K562 (cell line): ENCODE results near the gene NFE2. TPM values are rescaled to one million over a fixed set of nuclear protein-coding genes. Genes with fewer than 3 reads are reported as not detected.
"Not testable (repeated sequence)": the region's sequence is repeated elsewhere in the genome, so short reads cannot be mapped to it uniquely, and the experiment has no call there.

Experiments
- ATAC-seq: fragments of 200-7000 bp; cut with Tn5 transposase; 3 replicates; pipeline ENCODE4 v1.9.1; 2020; ENCODE audit warnings: moderate library complexity
- BruUV-seq: library from RNA; stranded (reverse); fragments of 400-500 nt; replicated peaks from 2 replicates; lab custom pipeline; 2021; lab: Mats Ljungman, UMichigan
- CTCF ChIA-PET: fragments of 300-600 bp; formaldehyde crosslinking; extraction: SDS; loops from one replicate; lab custom pipeline; 2021; ENCODE audit warnings: low intra/inter-chr PET ratio; lab: Yijun Ruan, JAX
- POLR2A ChIA-PET: fragments of 300-600, 350-650 bp; sonication (Branson Sonifier 250); formaldehyde crosslinking; extraction: SDS; loops from one replicate; lab custom pipeline; 2021; ENCODE audit warnings: antibody characterized with exemption, inconsistent platforms; lab: Yijun Ruan, JAX
- DNase-seq, 4 experiments: peaks; one replicate each; pipeline versions ENCODE4 v3.0.0 to v3.0.0-alpha.2; 2011 to 2018; ENCODE audit warnings: low spot score in 3 of 4, mixed read lengths in 3 of 4; ENCODE audit errors: extremely low read depth in 1 of 4
- FAIRE-seq: peaks from 2 replicates; lab custom pipeline; 2011; peaks lifted over from hg19 to GRCh38; lab: Jason Lieb, UNC
- H2AFZ ChIP-seq: 2 replicates; pipeline ENCODE4 v1.6.0; 2011; ENCODE audit warnings: low read depth, low read length, control low read depth, inconsistent platforms
- H3K27ac ChIP-seq: fragments of 200-600 bp; 3 replicates; pipeline ENCODE4 v1.8.0; 2011; ENCODE audit warnings: low read depth, mild to moderate bottlenecking, control low read depth, inconsistent platforms, low read length, moderate library complexity, mixed read lengths; ENCODE audit errors: extremely low read depth
- H3K27me3 ChIP-seq, 2 experiments: fragments of 300-600 bp in 1 of 2; 2 replicates in 1 of 2; 3 replicates in 1 of 2; pipeline versions ENCODE4 v1.6.0 to v1.8.0; 2011; ENCODE audit warnings: inconsistent platforms in 2 of 2, low read length in 2 of 2, mild to moderate bottlenecking in 1 of 2, mixed read lengths in 1 of 2, moderate library complexity in 1 of 2; ENCODE audit not compliant: control insufficient read depth in 2 of 2, insufficient read depth in 2 of 2
- H3K36me3 ChIP-seq: fragments of 300-600 bp; 3 replicates; pipeline ENCODE4 v1.8.0; 2011; ENCODE audit warnings: mild to moderate bottlenecking, low read length, inconsistent platforms; ENCODE audit not compliant: control insufficient read depth, insufficient read depth
- H3K4me1 ChIP-seq, 2 experiments: fragments of 200-600 bp in 1 of 2; replicated peaks in 1 of 2; 2 replicates in 1 of 2; 3 replicates in 1 of 2; pipeline versions ENCODE4 v1.5.1 to v1.8.0; 2011; ENCODE audit warnings: inconsistent platforms in 2 of 2, low read length in 2 of 2, mild to moderate bottlenecking in 1 of 2, mixed read lengths in 1 of 2, moderate library complexity in 1 of 2; ENCODE audit not compliant: control insufficient read depth in 2 of 2, insufficient read depth in 2 of 2
- H3K4me2 ChIP-seq: 2 replicates; pipeline ENCODE4 v1.6.1; 2011; ENCODE audit warnings: low read length, control low read depth, inconsistent platforms, mixed read lengths; ENCODE audit not compliant: insufficient read depth
- H3K4me3 ChIP-seq: fragments of 200-600 bp; sonication (generic), shearing (Covaris generic); 2 replicates; pipeline ENCODE4 v1.5.1; 2016; ENCODE audit warnings: control low read depth, inconsistent platforms
- H3K79me2 ChIP-seq: fragments of 200-600 bp; 3 replicates; pipeline ENCODE4 v1.8.0; 2011; ENCODE audit warnings: low read length, inconsistent platforms; ENCODE audit not compliant: control insufficient read depth, insufficient read depth
- H3K9ac ChIP-seq, 2 experiments: 2 replicates each; pipeline versions ENCODE4 v1.6.0 to v1.6.1; 2011; ENCODE audit warnings: low read depth in 2 of 2, low read length in 2 of 2, control low read depth in 1 of 2, inconsistent platforms in 1 of 2, mild to moderate bottlenecking in 1 of 2, mixed read lengths in 1 of 2; ENCODE audit not compliant: insufficient read depth in 1 of 2
- H3K9me1 ChIP-seq: one replicate; pipeline ENCODE4 v1.6.0; 2011; ENCODE audit warnings: inconsistent platforms, mild to moderate bottlenecking, low read length, moderate library complexity; ENCODE audit not compliant: control insufficient read depth, insufficient read depth
- H3K9me3 ChIP-seq: replicated peaks from 2 replicates; pipeline ENCODE4 v1.5.1; 2011; ENCODE audit warnings: low read depth, low read length, inconsistent platforms; ENCODE audit not compliant: control insufficient read depth, insufficient read depth
- H4K20me1 ChIP-seq: replicated peaks from 2 replicates; pipeline ENCODE4 v1.6.1; 2011; ENCODE audit warnings: low read length, inconsistent platforms, mixed read lengths; ENCODE audit not compliant: control insufficient read depth, insufficient read depth
- MNT ChIP-seq, 2 experiments: fragments of 450-650 bp; conservative IDR thresholded peaks; 2 replicates each; pipeline ENCODE4 v1.6.1; 2017; ENCODE audit warnings: mild to moderate bottlenecking in 2 of 2, moderate library complexity in 2 of 2
- ZKSCAN8 ChIP-seq: fragments of 200-800 bp; sonication (Bioruptor generic); IDR thresholded peaks from 2 replicates; pipeline ENCODE4 v1.6.1; 2016; ENCODE audit warnings: missing genetic modification characterization, missing compliant biosample characterization
- ZNF175 ChIP-seq: fragments of 200-800 bp; sonication (Bioruptor generic); IDR thresholded peaks from 2 replicates; pipeline ENCODE4 v1.6.1; 2016; ENCODE audit warnings: low read depth, mild to moderate bottlenecking, missing genetic modification characterization, missing compliant biosample characterization
- ZNF592 ChIP-seq: fragments of 450-650 bp; IDR thresholded peaks from 2 replicates; pipeline ENCODE4 v1.6.1; 2017; ENCODE audit warnings: antibody characterized with exemption, mild to moderate bottlenecking
- WGBS: fragments of 100-300 bp; shearing (Covaris generic); methylation state at CpG from one replicate; pipeline ENCODE4 v1.1.6; 2016; ENCODE audit warnings: low coverage, mixed read lengths; ENCODE audit not compliant: insufficient coverage; ENCODE audit errors: missing lambda C conversion rate; 5-methylcytosine and 5-hydroxymethylcytosine counted together
- in situ Hi-C: fragments of 300-500 bp; cut with MboI; formaldehyde crosslinking; loops from 4 replicates; pipeline ENCODE4 v1.15.0; 2018; ENCODE audit warnings: inconsistent platforms, mixed read lengths
- intact Hi-C: fragments of 100-400 bp; cut with micrococcal nuclease; formaldehyde crosslinking; loops from 2 replicates; pipeline ENCODE4 v1.14.2; 2022
- polyA plus RNA-seq, 8 experiments: library from polyadenylated mRNA; depleted of rRNA in 4 of 8; stranded (reverse) in 5 of 8; unstranded in 3 of 8; fragments of >200 nt; fragmentation: Nextera tagmentation in 2 of 8; fragmentation: Illumina TruSeq in 1 of 8; extraction: Ambion mirVana in 2 of 8; extraction: Trizol in 1 of 8; gene quantifications; 2 replicates each; pipeline versions ENCODE4 v1.2.1 to v1.2.3, GENCODE V29; 2011 to 2014; ENCODE audit warnings: inconsistent platforms in 1 of 8, missing spikeins in 1 of 8
- total RNA-seq, 7 experiments: library from RNA; depleted of rRNA in 6 of 7; stranded (reverse); fragments of >200 nt in 6 of 7; fragmentation: Illumina TruSeq in 2 of 7; extraction: Trizol in 2 of 7; gene quantifications; 2 replicates each; pipeline versions ENCODE4 v1.2.1 to v1.2.3, GENCODE V29; 2011 to 2021; ENCODE audit warnings: low replicate concordance in 1 of 7
- TF ChIP-seq, protein P1 (sequence below): fragments of 450-650 bp; IDR thresholded peaks from 2 replicates; pipeline ENCODE4 v1.6.1; 2016; ENCODE audit warnings: low read depth

The NFE2 gene
- total and polyA plus RNA-seq, 9 of the 15 experiments (the other 6 are each of a cell fraction or from before 2014, with no cell fraction given), result 12.3 to 282 (median 208) TPM

GRCh38 chr12:54325442-54326109 lies 24.8 kb upstream of the NFE2 start:
- H3K4me1 ChIP-seq, result peaks cover 36 to 42% of the 10 kb centered on the region in 2 experiments; a peak in 4 of 5 replicates
- not testable (repeated sequence) for FAIRE-seq, H4K20me1 ChIP-seq, H3K9me3 ChIP-seq, H3K27me3 ChIP-seq, H3K9me1 ChIP-seq, ATAC-seq
- peak overlapping the region; percentile 95 for H3K4me2 ChIP-seq
- H3K4me3 ChIP-seq, result peak overlapping the region; percentile 70
- WGBS, result under 1% methylated on average over 22 of the region's 22 CpGs
- POLR2A ChIA-PET, result interaction anchor here (0.7 to 6.7 kb wide), 18 partner anchors 8 to 1643 kb away, joined by 3 to 71 read pairs (median 7); partner anchors contain the start of genes CBX5, HNRNPA1 and NFE2
- peaks cover 65% of the 10 kb centered on the region for H3K79me2 ChIP-seq
- BruUV-seq, result TSS peak; percentile 84
- CTCF ChIA-PET, result interaction anchor here (1.1 to 1.3 kb wide), 3 partner anchors 28 to 54 kb away, joined by 4 to 6 read pairs (median 5); no protein-coding TSS in a partner anchor
- in situ Hi-C loops (loop anchor here (5.0 kb wide), 1 partner anchor 33 kb away; no protein-coding TSS in a partner anchor), intact Hi-C loops (loop anchor here (2.0 to 5.0 kb wide), 2 partner anchors 19 to 37 kb away; partner anchors contain the start of gene GPR84)
- peaks cover 21% of the 10 kb centered on the region for H3K36me3 ChIP-seq
- peak overlapping the region; percentile 88 to 99 for H3K9ac ChIP-seq
- peak overlapping the region; percentile 96 for H3K27ac ChIP-seq
- peak overlapping the region; percentile 13; the same call in 1 of the 2 replicates for H2AFZ ChIP-seq
- DNase-seq, result peak in 1 of 4 experiments; percentile 62
- TF ChIP-seq ZNF175 (CRISPR knock-in tag) (peak; percentile 54; the same call in 1 of the 2 replicates), ZKSCAN8 (CRISPR knock-in tag) (peak; percentile 72), MNT (conservative IDR thresholded peaks at IDR 0.05) (peak; percentile 74 to 84), ZNF592 (peak; percentile 78; the same call in 1 of the 2 replicates)
- TF ChIP-seq, protein P1, sequence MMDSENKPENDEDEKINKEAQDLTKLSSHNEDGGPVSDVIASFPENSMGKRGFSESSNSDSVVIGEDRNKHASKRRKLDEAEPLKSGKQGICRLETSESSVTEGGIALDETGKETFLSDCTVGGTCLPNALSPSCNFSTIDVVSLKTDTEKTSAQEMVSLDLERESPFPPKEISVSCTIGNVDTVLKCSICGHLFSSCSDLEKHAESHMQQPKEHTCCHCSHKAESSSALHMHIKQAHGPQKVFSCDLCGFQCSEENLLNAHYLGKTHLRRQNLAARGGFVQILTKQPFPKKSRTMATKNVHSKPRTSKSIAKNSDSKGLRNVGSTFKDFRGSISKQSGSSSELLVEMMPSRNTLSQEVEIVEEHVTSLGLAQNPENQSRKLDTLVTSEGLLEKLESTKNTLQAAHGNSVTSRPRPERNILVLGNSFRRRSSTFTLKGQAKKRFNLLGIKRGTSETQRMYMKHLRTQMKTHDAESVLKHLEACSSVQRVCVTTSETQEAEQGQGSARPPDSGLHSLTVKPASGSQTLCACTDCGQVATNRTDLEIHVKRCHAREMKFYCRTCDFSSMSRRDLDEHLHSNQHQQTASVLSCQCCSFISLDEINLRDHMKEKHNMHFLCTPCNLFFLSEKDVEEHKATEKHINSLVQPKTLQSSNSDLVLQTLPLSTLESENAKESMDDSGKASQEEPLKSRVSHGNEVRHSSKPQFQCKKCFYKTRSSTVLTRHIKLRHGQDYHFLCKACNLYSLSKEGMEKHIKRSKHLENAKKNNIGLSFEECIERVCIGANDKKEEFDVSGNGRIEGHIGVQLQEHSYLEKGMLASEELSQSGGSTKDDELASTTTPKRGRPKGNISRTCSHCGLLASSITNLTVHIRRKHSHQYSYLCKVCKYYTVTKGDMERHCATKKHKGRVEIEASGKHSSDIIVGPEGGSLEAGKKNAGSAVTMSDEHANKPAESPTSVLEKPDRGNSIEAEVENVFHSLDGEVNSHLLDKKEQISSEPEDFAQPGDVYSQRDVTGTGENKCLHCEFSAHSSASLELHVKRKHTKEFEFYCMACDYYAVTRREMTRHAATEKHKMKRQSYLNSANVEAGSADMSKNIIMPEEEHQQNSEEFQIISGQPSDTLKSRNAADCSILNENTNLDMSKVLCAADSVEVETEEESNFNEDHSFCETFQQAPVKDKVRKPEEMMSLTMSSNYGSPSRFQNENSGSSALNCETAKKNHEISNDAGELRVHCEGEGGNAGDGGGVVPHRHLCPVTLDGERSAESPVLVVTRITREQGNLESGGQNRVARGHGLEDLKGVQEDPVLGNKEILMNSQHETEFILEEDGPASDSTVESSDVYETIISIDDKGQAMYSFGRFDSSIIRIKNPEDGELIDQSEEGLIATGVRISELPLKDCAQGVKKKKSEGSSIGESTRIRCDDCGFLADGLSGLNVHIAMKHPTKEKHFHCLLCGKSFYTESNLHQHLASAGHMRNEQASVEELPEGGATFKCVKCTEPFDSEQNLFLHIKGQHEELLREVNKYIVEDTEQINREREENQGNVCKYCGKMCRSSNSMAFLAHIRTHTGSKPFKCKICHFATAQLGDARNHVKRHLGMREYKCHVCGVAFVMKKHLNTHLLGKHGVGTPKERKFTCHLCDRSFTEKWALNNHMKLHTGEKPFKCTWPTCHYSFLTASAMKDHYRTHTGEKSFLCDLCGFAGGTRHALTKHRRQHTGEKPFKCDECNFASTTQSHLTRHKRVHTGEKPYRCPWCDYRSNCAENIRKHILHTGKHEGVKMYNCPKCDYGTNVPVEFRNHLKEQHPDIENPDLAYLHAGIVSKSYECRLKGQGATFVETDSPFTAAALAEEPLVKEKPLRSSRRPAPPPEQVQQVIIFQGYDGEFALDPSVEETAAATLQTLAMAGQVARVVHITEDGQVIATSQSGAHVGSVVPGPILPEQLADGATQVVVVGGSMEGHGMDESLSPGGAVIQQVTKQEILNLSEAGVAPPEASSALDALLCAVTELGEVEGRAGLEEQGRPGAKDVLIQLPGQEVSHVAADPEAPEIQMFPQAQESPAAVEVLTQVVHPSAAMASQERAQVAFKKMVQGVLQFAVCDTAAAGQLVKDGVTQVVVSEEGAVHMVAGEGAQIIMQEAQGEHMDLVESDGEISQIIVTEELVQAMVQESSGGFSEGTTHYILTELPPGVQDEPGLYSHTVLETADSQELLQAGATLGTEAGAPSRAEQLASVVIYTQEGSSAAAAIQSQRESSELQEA, result 0 out of 2 replicates have a peak, but pooled peaks have one; percentile 23
